NB4 (cell line): ENCODE results near the gene PORCN.

Experiments used
- DNase-seq: peaks from one replicate; pipeline ENCODE4 v3.0.0; 2010; ENCODE audit warnings: low read depth
- H3K4me3 ChIP-seq: one replicate; pipeline ENCODE4 v1.5.1; 2011; ENCODE audit warnings: mild to moderate bottlenecking, low read depth, low read length, moderate library complexity
- MYC ChIP-seq: IDR thresholded peaks from 2 replicates; pipeline ENCODE4 v1.6.1; 2011; ENCODE audit warnings: low read depth, low read length
- POLR2A ChIP-seq: IDR thresholded peaks from 2 replicates; pipeline ENCODE4 v1.6.1; 2011; ENCODE audit warnings: mild to moderate bottlenecking; ENCODE audit not compliant: insufficient read length; ENCODE audit errors: extremely low read depth
- TF ChIP-seq, protein P1 (sequence below): IDR thresholded peaks from one replicate; pipeline ENCODE4 v1.5.1; 2012; ENCODE audit warnings: low read depth, low read length
- TF ChIP-seq, protein P2 (sequence below): IDR thresholded peaks from 2 replicates; pipeline ENCODE4 v1.6.1; 2011; ENCODE audit warnings: low read depth, low read length

The PORCN gene

DNA sequence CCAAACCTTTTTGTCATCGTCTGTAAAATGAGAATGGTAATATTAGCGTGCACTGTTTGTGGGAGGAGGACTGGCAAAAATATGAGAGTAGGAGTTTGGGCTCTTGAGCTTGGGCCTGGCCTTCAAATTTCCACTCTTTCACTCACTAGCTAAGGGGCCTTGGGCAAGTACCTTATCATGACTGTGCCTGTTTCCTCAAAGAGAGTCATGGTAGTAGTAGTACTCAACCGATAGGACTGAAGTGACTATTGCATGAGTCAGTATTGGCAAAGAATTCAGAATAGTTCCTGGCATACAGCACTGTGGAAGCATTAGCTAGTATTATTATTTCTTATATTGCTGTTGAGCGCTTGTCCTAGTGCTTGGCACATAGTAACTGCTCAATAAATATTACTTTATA lies 49.5 kb downstream of the PORCN start:
- DNase-seq: no peak
- no peak overlapping the region for H3K4me3 ChIP-seq
- TF ChIP-seq, protein P1, sequence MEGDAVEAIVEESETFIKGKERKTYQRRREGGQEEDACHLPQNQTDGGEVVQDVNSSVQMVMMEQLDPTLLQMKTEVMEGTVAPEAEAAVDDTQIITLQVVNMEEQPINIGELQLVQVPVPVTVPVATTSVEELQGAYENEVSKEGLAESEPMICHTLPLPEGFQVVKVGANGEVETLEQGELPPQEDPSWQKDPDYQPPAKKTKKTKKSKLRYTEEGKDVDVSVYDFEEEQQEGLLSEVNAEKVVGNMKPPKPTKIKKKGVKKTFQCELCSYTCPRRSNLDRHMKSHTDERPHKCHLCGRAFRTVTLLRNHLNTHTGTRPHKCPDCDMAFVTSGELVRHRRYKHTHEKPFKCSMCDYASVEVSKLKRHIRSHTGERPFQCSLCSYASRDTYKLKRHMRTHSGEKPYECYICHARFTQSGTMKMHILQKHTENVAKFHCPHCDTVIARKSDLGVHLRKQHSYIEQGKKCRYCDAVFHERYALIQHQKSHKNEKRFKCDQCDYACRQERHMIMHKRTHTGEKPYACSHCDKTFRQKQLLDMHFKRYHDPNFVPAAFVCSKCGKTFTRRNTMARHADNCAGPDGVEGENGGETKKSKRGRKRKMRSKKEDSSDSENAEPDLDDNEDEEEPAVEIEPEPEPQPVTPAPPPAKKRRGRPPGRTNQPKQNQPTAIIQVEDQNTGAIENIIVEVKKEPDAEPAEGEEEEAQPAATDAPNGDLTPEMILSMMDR: no peak
- no peak for TF ChIP-seq MYC
- no peak for TF ChIP-seq POLR2A
- TF ChIP-seq, protein P2, sequence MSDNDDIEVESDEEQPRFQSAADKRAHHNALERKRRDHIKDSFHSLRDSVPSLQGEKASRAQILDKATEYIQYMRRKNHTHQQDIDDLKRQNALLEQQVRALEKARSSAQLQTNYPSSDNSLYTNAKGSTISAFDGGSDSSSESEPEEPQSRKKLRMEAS: no peak

DNA sequence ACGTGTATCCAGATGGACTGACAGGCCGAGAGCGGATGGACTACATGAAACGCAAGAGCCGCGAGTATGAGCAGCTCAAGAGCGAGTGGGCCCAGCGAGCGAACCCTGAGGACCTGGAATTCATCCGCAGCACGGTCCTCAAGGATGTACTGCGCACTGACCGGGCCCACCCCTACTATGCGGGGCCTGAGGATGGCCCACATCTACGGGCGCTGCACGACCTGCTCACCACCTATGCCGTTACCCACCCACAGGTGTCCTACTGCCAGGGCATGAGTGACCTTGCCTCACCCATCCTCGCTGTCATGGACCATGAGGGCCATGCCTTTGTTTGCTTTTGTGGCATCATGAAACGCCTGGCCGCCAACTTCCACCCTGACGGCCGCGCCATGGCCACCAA lies 50.8 kb downstream of the PORCN start:
- no peak overlapping the region for H3K4me3 ChIP-seq
- no peak for DNase-seq
- TF ChIP-seq, protein P2: no peak
- TF ChIP-seq POLR2A (no peak), MYC (no peak)
- TF ChIP-seq, protein P1: no peak

DNA sequence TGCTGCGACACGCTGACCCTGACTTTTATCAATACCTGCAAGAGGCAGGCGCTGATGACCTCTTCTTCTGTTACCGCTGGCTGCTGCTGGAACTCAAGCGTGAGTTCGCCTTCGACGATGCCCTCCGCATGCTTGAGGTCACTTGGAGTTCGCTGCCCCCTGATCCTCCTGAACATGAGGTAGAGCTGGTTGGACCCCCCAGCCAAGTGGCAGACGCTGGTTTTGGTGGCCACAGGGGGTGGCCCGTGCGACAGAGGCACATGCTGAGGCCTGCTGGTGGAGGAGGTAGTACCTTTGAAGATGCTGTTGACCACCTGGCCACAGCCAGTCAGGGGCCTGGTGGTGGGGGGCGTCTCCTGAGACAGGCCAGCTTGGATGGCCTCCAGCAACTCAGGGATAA lies 51.3 kb downstream of the PORCN start:
- no peak for DNase-seq
- TF ChIP-seq POLR2A (no peak), MYC (no peak)
- TF ChIP-seq, protein P1: no peak
- TF ChIP-seq, protein P2: no peak
- H3K4me3 ChIP-seq: no peak overlapping the region

DNA sequence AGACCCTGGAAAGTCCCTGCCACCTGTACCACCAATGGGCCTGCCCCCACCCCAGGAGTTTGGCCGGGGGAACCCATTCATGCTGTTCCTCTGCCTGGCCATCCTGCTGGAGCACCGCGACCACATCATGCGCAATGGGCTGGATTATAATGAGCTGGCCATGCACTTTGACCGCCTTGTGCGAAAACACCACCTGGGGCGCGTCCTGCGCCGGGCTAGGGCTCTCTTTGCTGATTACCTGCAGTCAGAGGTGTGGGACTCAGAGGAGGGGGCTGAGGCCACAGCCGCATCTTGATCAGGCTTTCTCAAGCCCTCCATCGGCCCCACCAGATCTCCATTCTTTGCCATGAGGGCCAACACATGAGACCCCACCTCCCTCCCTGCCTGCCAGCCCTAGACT lies 51.9 kb downstream of the PORCN start:
- no peak for DNase-seq
- H3K4me3 ChIP-seq: no peak overlapping the region
- TF ChIP-seq, protein P2: no peak
- TF ChIP-seq POLR2A (no peak), MYC (no peak)
- TF ChIP-seq, protein P1: no peak

DNA sequence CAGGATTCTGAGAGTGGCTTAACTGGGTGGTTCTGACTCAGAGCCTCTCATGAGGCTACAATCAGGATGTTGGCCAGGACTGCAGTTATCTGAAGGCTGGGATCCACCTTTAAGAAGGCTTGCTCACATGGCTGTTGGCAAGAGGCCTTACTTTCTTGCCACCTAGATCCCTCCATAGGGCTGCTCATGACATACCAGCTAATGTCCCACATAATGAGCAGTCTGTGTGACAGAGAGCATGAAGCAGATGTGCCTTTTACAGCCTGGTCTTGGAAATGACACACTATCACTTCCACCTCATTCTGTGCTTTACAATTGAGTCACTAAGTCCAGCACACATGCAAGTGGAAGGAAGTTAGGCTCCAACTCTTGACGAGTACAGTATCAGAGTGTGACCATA lies 61.2 kb downstream of the PORCN start:
- TF ChIP-seq MYC (no peak), POLR2A (no peak)
- TF ChIP-seq, protein P2: no peak
- TF ChIP-seq, protein P1: no peak
- DNase-seq: peak; percentile 36
- no peak overlapping the region for H3K4me3 ChIP-seq
